ENCODE results near the gene RAB11FIP5. TPM values are rescaled to one million over a fixed set of nuclear protein-coding genes. Genes with fewer than 3 reads are reported as not detected.
A peak's percentile ranks its signal among the peaks of the same experiment; 100 is the strongest.
"Not testable (repeated sequence)": the region's sequence is repeated elsewhere in the genome, so short reads cannot be mapped to it uniquely, and the experiment has no call there.

Gene RAB11FIP5
- total RNA-seq, 1 experiment from 2014 or later = 20.8 TPM

- no peak for TF ChIP-seq ZBTB33 (IDR thresholded peaks at IDR 0.05; ENCODE audit: extremely low read depth, insufficient replicate concordance, low read length)
- no peak for TF ChIP-seq TCF7L2 (IDR thresholded peaks at IDR 0.05; ENCODE audit: borderline replicate concordance, extremely low read depth, insufficient read depth, insufficient read length)
Measured at GRCh38 chr2:73067043-73067442, 45.7 kb downstream of the RAB11FIP5 start (continued).

- Histone ChIP-seq H3K27ac (ENCODE audit: low read depth, low read length) (peak overlapping the region; percentile 91), H3K4me2 (ENCODE audit: low read length) (peak overlapping the region; percentile 80), H3K4me1 (ENCODE audit: control insufficient read depth in 1 of 2, insufficient read depth in 2 of 2, low read length in 2 of 2) (peaks cover 36 to 51% of the 10 kb centered on the region in 2 experiments), H3K79me2 (ENCODE audit: insufficient read depth, low read length) (peaks cover 65% of the 10 kb centered on the region), H3K9ac (ENCODE audit: low read length) (peak overlapping the region; percentile 64), H3K4me3 (replicated peaks in 1 of 2; ENCODE audit: low read depth in 1 of 2, low read length in 2 of 2) (peak overlapping the region in 1 of 2 experiments; percentile 45; a peak in 2 of 4 replicates)
- H3K36me3 ChIP-seq (ENCODE audit: control insufficient read depth in 1 of 2, insufficient read depth in 2 of 2, low read length in 2 of 2); H3K27me3 ChIP-seq (ENCODE audit: insufficient read depth, low read length); H4K20me1 ChIP-seq (ENCODE audit: insufficient read depth); RAD21 ChIA-PET (ENCODE audit: low non-redundant PET in 1 of 2, low total read pairs in 2 of 2, uncharacterized antibody in 2 of 2, unreplicated experiment in 2 of 2); H3K9me2 ChIP-seq (ENCODE audit: insufficient read depth); H2AFZ ChIP-seq (ENCODE audit: low read depth, low read length, poor library complexity, severe bottlenecking); H3K9me3 ChIP-seq (ENCODE audit: control insufficient read depth in 1 of 2, insufficient read depth in 1 of 2, low read depth in 1 of 2, low read length in 2 of 2); DNase-seq (ENCODE audit: low read depth, low spot score); BruUV-seq (replicated peaks); ATAC-seq; POLR2A ChIA-PET; intact Hi-C loops (cut with micrococcal nuclease): not testable (repeated sequence)
- CTCF ChIA-PET = interaction anchor here (1.8 kb wide), 1 partner anchor 91 kb away, joined by 7 read pairs; no protein-coding TSS in a partner anchor
Measured at GRCh38 chr2:73065070-73065469, 47.7 kb downstream of the RAB11FIP5 start.

All from HCT116 (cell line).